ENCODE data around the gene PYGB.
A peak's percentile ranks its signal among the peaks of the same experiment; 100 is the strongest.

Gene PYGB

DNA sequence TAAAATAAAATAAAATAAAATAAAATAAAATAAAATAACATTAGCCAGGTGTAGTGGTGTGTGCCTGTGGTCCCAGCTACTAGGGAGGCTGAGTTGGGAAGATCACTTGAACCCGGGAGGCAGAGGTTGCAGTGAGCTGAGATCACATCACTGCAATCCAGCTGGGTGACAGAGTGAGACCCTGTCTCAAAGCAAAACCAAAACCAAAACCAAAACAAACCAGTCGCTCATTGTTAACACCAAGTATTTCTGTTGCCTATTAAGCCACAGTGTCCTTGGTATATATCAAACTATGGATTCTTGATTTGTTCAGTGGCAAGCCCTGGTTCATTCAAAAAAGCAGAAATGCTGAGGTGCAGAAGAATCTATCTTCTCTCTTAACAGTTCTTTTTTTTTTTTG, 65.7 kb downstream of the PYGB start:
- no peak for ATAC-seq (ENCODE audit: low read depth)
- no peak for DNase-seq (ENCODE audit: low spot score in 2 of 2)
- Mint-ChIP-seq H3K9me3 (no peaks in the 10 kb centered on the region), H3K27me3 (no peaks in the 10 kb centered on the region), H3K27ac (no peak overlapping the region), H3K36me3 (peaks cover 5% of the 10 kb centered on the region), H3K4me1 (peaks cover 18% of the 10 kb centered on the region), H3K4me3 (no peak overlapping the region)

- Mint-ChIP-seq H3K36me3 (peaks cover 5% of the 10 kb centered on the region), H3K9me3 (no peaks in the 10 kb centered on the region), H3K27me3 (no peaks in the 10 kb centered on the region), H3K4me3 (no peak overlapping the region), H3K4me1 (peaks cover 26% of the 10 kb centered on the region), H3K27ac (no peak overlapping the region)
- ATAC-seq (ENCODE audit: low read depth) (no peak), DNase-seq (ENCODE audit: low spot score in 2 of 2) (no peak)
These were observed 66.9 kb downstream of the PYGB start for GRCh38 chr20:25314497-25315417.

- ATAC-seq (ENCODE audit: low read depth) (no peak), DNase-seq (ENCODE audit: low spot score in 2 of 2) (no peak)
- H3K27ac Mint-ChIP-seq: no peak overlapping the region
- H3K9me3 Mint-ChIP-seq: no peaks in the 10 kb centered on the region
- H3K27me3 Mint-ChIP-seq: no peaks in the 10 kb centered on the region
- H3K36me3 Mint-ChIP-seq: peaks cover 5% of the 10 kb centered on the region
- no peak overlapping the region for H3K4me3 Mint-ChIP-seq
- peaks cover 24% of the 10 kb centered on the region for H3K4me1 Mint-ChIP-seq
These were observed 67.7 kb downstream of the PYGB start for GRCh38 chr20:25315418-25316210.

DNA sequence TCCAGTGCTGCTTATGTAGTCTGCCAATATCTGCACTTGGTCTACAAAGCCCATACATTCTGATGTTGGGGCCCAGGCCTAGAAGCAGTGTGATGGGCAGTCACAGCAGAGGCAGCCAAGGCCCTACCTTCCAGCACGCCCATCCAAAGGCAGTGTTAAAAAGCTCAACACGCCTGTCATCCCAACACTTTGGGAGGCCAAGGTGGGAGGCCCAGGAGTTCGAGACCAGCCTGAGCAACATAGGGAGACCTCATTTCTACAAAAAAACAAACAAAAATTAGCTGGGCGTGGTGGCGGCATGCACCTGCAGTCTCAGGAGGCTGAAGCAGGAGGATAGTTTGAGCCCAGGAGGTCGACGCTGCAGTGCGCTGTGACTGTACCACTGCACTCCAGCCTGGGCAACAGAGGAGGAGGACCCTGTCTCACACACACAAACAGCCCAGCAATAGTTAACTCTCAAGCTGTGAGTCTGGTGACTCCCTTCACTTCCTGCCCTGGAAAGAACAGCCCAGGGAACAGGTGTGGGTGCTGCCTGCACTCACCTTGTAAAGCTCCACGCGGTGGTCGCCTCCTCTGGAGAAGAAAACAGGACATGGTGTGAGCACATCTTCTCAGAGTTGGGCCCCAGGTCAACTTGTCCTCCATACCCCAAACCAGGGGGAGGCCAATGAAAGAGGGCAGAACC, 68.8 kb downstream of the PYGB start:
- Mint-ChIP-seq H3K4me1 (peaks cover 23% of the 10 kb centered on the region), H3K9me3 (no peaks in the 10 kb centered on the region), H3K4me3 (no peak overlapping the region), H3K27ac (no peak overlapping the region), H3K27me3 (no peaks in the 10 kb centered on the region), H3K36me3 (peaks cover 5% of the 10 kb centered on the region)
- DNase-seq (ENCODE audit: low spot score in 2 of 2) (no peak), ATAC-seq (ENCODE audit: low read depth) (no peak)

DNA sequence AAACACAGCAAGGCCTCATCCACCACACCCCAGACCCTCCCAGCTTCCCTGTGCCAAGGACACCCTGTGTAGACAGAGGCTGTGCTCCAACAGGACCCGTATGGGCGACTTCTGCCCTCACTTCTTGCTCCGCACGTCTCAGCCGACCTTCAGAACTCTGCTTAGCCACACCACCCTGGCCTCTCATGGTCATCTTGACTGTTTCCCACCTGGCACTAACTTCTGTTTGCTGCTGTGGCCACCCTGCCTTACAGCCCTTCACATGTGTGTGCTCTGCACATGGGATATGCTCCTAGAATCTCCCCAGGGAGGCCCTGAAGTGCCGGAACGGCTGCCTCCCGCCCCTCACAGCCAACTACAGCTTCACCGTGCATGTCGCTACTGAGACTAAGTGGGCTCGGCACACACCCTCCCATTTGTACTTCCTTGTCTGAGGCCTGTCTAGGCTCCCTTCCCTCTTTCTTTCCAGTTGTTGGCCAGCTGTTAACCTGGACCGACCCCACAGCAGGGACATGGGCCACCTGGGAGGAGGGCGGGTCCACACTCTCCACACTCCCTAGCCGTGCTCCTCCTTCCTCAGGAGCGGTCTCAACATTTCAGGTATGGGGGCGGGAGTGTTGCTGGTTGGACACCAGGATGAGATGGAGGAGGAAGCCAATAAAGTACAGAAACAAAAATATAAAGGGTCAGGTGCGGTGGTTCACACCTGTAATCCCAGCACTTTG, 69.6 kb downstream of the PYGB start:
- H3K27ac Mint-ChIP-seq: no peak overlapping the region
- no peaks in the 10 kb centered on the region for H3K27me3 Mint-ChIP-seq
- peaks cover 7% of the 10 kb centered on the region for H3K36me3 Mint-ChIP-seq
- no peak for DNase-seq (ENCODE audit: low spot score in 2 of 2)
- no peak overlapping the region for H3K4me3 Mint-ChIP-seq
- ATAC-seq (ENCODE audit: low read depth): no peak
- H3K4me1 Mint-ChIP-seq: peaks cover 23% of the 10 kb centered on the region
- H3K9me3 Mint-ChIP-seq: no peaks in the 10 kb centered on the region

- Mint-ChIP-seq H3K4me1 (peaks cover 28% of the 10 kb centered on the region), H3K4me3 (peak overlapping the region; percentile 37), H3K27ac (no peak overlapping the region), H3K27me3 (no peaks in the 10 kb centered on the region), H3K9me3 (no peaks in the 10 kb centered on the region), H3K36me3 (peaks cover 14% of the 10 kb centered on the region)
- ATAC-seq (ENCODE audit: low read depth) (peak; percentile 97), DNase-seq (ENCODE audit: low spot score in 2 of 2) (peak; percentile 25 to 45)
These were observed 70.8 kb downstream of the PYGB start for GRCh38 chr20:25318471-25319240.

GRCh38 chr20:25319241-25320034, 71.6 kb downstream of the PYGB start:
- peaks cover 32% of the 10 kb centered on the region for H3K4me1 Mint-ChIP-seq
- H3K4me3 Mint-ChIP-seq: peak overlapping the region; percentile 8
- no peaks in the 10 kb centered on the region for H3K27me3 Mint-ChIP-seq
- no peak overlapping the region for H3K27ac Mint-ChIP-seq
- no peaks in the 10 kb centered on the region for H3K9me3 Mint-ChIP-seq
- H3K36me3 Mint-ChIP-seq: peaks cover 14% of the 10 kb centered on the region
- ATAC-seq (ENCODE audit: low read depth) (no peak), DNase-seq (ENCODE audit: low spot score in 2 of 2) (no peak)

GRCh38 chr20:25320035-25320800, 72.3 kb downstream of the PYGB start:
- H3K9me3 Mint-ChIP-seq: no peaks in the 10 kb centered on the region
- DNase-seq (ENCODE audit: low spot score in 2 of 2) (no peak), ATAC-seq (ENCODE audit: low read depth) (no peak)
- H3K27ac Mint-ChIP-seq: no peak overlapping the region
- H3K36me3 Mint-ChIP-seq: peaks cover 15% of the 10 kb centered on the region
- H3K4me3 Mint-ChIP-seq: peak overlapping the region; percentile 8
- H3K27me3 Mint-ChIP-seq: no peaks in the 10 kb centered on the region
- peaks cover 35% of the 10 kb centered on the region for H3K4me1 Mint-ChIP-seq

DNA sequence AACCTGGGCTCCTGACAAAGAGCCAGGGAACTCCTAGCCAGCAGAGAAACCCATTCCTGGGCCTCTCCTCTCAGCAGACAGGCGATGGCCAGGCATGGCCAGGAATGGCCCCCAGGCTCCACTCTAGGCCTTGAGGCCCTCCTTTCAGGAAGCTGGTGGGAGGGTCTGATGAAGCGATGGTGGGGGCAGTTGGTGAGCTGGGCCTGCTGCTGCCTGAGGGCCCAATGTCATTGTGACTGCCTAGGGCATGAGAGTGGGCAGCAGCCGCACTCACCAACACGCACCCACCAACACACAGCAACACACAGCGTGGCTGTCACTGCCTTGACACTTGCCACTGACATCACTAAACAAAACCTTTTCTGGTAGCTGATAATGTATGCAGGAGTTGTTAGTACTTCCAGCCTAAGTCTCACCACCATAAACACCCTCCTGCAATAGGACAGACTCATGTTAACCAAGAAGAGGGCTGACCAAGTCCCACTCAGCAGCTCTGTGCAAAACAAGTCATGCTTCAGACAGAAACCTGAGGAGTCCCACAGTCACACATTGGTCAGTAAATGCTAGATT, 73.5 kb downstream of the PYGB start:
- H3K4me1 Mint-ChIP-seq: peaks cover 37% of the 10 kb centered on the region
- no peaks in the 10 kb centered on the region for H3K9me3 Mint-ChIP-seq
- no peak overlapping the region for H3K4me3 Mint-ChIP-seq
- no peak for ATAC-seq (ENCODE audit: low read depth)
- DNase-seq (ENCODE audit: low spot score in 2 of 2): no peak
- H3K27me3 Mint-ChIP-seq: no peaks in the 10 kb centered on the region
- H3K27ac Mint-ChIP-seq: no peak overlapping the region
- peaks cover 13% of the 10 kb centered on the region for H3K36me3 Mint-ChIP-seq

- no peaks in the 10 kb centered on the region for H3K9me3 Mint-ChIP-seq
- H3K27ac Mint-ChIP-seq: no peak overlapping the region
- H3K4me1 Mint-ChIP-seq: peaks cover 37% of the 10 kb centered on the region
- no peaks in the 10 kb centered on the region for H3K27me3 Mint-ChIP-seq
- no peak overlapping the region for H3K4me3 Mint-ChIP-seq
- no peak for ATAC-seq (ENCODE audit: low read depth)
- H3K36me3 Mint-ChIP-seq: peaks cover 13% of the 10 kb centered on the region
- DNase-seq (ENCODE audit: low spot score in 2 of 2): no peak
These were observed 74.1 kb downstream of the PYGB start for GRCh38 chr20:25321991-25322390.

DNA sequence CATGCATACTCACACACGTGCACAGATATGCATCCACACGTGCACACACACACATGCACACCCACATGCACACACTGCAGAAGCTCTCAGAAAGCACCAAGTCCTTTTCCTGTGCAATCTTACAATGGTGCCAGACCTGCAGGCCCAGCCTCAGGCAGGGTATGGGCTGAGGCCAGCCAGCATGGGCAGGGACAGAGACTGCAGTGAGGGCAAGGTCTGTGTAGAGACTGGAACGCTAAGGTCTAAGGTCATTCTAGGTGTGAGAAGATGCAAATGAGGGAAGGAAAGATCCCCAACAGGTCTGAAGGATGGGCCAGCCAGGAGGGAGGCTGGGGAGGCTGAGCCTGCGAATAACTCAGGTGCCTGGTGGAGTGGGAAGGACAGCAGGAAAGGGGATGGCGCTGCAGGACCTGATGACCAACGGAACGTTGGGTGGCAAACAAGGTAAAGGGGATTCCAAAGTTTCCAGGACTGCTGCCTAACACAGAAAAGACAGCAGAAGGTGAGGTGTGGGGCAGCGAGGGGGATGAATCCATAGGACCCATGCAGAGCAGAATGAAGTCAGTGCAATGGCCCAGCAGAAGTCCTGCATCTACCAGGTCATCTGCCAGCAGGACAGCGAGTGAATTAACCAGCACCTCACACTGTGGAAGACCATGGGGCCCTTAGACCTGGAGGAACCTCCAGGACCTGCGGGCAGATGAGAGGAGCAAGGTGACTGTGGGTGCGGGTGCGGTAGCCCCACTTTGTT, 75.8 kb downstream of the PYGB start:
- Mint-ChIP-seq H3K27ac (peak overlapping the region; percentile 81), H3K36me3 (peaks cover 13% of the 10 kb centered on the region), H3K4me1 (peaks cover 27% of the 10 kb centered on the region), H3K4me3 (no peak overlapping the region), H3K9me3 (no peaks in the 10 kb centered on the region), H3K27me3 (no peaks in the 10 kb centered on the region)
- ATAC-seq (ENCODE audit: low read depth) (no peak), DNase-seq (ENCODE audit: low spot score in 2 of 2) (no peak)
